GM18873 (cell line): ENCODE measurements around the gene LIF.

Experiments
- ATAC-seq: cut with Tn5 transposase; IDR thresholded peaks from one replicate; pipeline ENCODE4 v1.9.1; 2021; ENCODE audit warnings: mild to moderate bottlenecking, moderate library complexity, moderate number of reproducible peaks; ENCODE audit not compliant: unreplicated experiment, low FRiP score

Gene LIF

GRCh38 chr22:30285176-30285845 lies 38.8 kb upstream of the LIF start:
- ATAC-seq: no peak

GRCh38 chr22:30284666-30285065 lies 38.1 kb upstream of the LIF start:
- ATAC-seq: no peak

GRCh38 chr22:30284172-30284571 lies 37.6 kb upstream of the LIF start:
- no peak for ATAC-seq

- no peak for ATAC-seq
Observed at GRCh38 chr22:30283342-30283741, 36.8 kb upstream of the LIF start.

GRCh38 chr22:30282616-30283046 lies 36.1 kb upstream of the LIF start:
- no peak for ATAC-seq

- no peak for ATAC-seq
Observed at GRCh38 chr22:30280505-30280904, 33.9 kb upstream of the LIF start.

- no peak for ATAC-seq
Observed at GRCh38 chr22:30279932-30280331, 33.4 kb upstream of the LIF start.

- no peak for ATAC-seq
Observed at GRCh38 chr22:30279046-30279788, 32.7 kb upstream of the LIF start.

- no peak for ATAC-seq
Observed at GRCh38 chr22:30277547-30278344, 31.2 kb upstream of the LIF start.

GRCh38 chr22:30276039-30276438 lies 29.5 kb upstream of the LIF start:
- no peak for ATAC-seq

- no peak for ATAC-seq
Observed at GRCh38 chr22:30275625-30276024, 29.1 kb upstream of the LIF start.

GRCh38 chr22:30274437-30274812 lies 27.9 kb upstream of the LIF start:
- no peak for ATAC-seq

- no peak for ATAC-seq
Observed at GRCh38 chr22:30273711-30274436, 27.3 kb upstream of the LIF start.

GRCh38 chr22:30272781-30273601 lies 26.4 kb upstream of the LIF start:
- ATAC-seq: no peak

GRCh38 chr22:30270832-30271231 lies 24.3 kb upstream of the LIF start:
- no peak for ATAC-seq

GRCh38 chr22:30268331-30268730 lies 21.8 kb upstream of the LIF start:
- no peak for ATAC-seq

GRCh38 chr22:30267382-30268302 lies 21.1 kb upstream of the LIF start:
- ATAC-seq: no peak

- no peak for ATAC-seq
Observed at GRCh38 chr22:30266445-30267381, 20.2 kb upstream of the LIF start, which contains the start of gene OSM. Gene OSM, minus strand, starts transcription at chr22:30266851. Its CDS starts 52 bp downstream, at chr22:30266799.
